ENCODE data around the gene TNNT3.

DNA sequence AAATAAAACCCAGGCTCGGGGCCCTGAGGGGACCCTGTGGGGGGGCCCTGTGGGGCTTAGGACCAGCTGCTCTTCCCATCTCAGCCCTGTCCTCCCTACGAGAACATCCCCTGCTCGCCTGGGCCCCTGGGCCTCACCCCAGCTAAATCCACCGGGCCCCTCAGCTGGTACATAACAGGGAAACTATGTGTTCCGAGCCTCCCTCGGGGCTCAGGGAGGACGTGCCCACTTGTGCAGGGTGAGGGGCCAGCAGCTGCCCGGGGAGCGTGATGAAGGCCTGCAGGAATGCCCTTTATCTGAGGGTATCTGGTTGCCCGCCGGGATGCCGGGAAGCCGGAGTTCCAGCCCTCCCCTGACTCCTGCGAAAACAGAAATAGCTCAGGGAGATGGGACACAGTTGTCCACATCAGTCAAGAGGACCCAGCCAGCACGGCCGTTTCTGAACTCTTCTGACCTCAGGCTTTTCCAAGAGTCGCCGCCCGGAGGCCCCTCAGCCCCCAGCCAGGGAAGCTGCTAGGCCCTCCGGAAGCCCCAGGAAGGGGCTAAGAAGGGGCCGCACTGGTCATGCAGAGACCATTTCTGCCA, 48.2 kb downstream of the TNNT3 start:
- TF ChIP-seq ELF4 (IDR thresholded peaks at IDR 0.05) (no peak), SUZ12 (IDR thresholded peaks at IDR 0.05) (no peak)

All from HEK293T (cell line).